Activated B cell treated with CpG ODN at 0.5 μM for 24 hours (primary cell): ENCODE measurements around the gene HDAC9. TPM values are rescaled to one million over a fixed set of nuclear protein-coding genes. Genes with fewer than 3 reads are reported as not detected.

Experiments used
- ATAC-seq: fragments of 200-7000 bp; cut with Tn5 transposase; one replicate; pipeline ENCODE4 v1.10.0; 2021; ENCODE audit warnings: low read depth, mild to moderate bottlenecking, moderate library complexity
- CTCF ChIA-PET: fragments of 350-600 bp; sonication (Branson Sonifier 250); formaldehyde crosslinking; loops from one replicate; lab custom pipeline; 2021; ENCODE audit warnings: antibody characterized with exemption; lab: Charles Lee
- POLR2A ChIA-PET: fragments of 350-600 bp; sonication (Branson Sonifier 250); formaldehyde crosslinking; loops from one replicate; lab custom pipeline; 2021; ENCODE audit warnings: antibody characterized with exemption; lab: Charles Lee
- DNase-seq: peaks from one replicate; pipeline ENCODE4 v3.0.0; 2022
- H3K27ac Mint-ChIP-seq: one replicate; pipeline ENCODE4 v1.8.0; 2020; ENCODE audit warnings: mixed read lengths
- H3K27me3 Mint-ChIP-seq: one replicate; pipeline ENCODE4 v1.8.0; 2021; ENCODE audit warnings: mixed read lengths
- H3K36me3 Mint-ChIP-seq: one replicate; pipeline ENCODE4 v1.8.0; 2021; ENCODE audit warnings: low read depth, mixed read lengths
- H3K4me1 Mint-ChIP-seq: one replicate; pipeline ENCODE4 v1.8.0; 2021; ENCODE audit warnings: mixed read lengths
- H3K4me3 Mint-ChIP-seq: one replicate; pipeline ENCODE4 v1.8.0; 2020; ENCODE audit warnings: mild to moderate bottlenecking, mixed read lengths
- H3K9me3 Mint-ChIP-seq: one replicate; pipeline ENCODE4 v1.8.0; 2020; ENCODE audit warnings: mixed read lengths
- CTCF ChIP-seq: fragments of 200-600 bp; IDR thresholded peaks from one replicate; pipeline ENCODE4 v1.8.0; 2022; ENCODE audit warnings: antibody characterized with exemption, mild to moderate bottlenecking
- intact Hi-C: fragments of 100-400 bp; cut with micrococcal nuclease; formaldehyde crosslinking; loops from one replicate; pipeline ENCODE4 v1.15.1; 2024
- total RNA-seq: library from RNA; stranded (reverse); gene quantifications from 2 replicates; pipeline ENCODE4 v1.2.3, GENCODE V29; 2022

HDAC9 gene
- total RNA-seq, 1 donor from 2014 or later, result 149 TPM

GRCh38 chr7:18694484-18694883 lies 198.9 kb downstream of the HDAC9 start:
- no peak for DNase-seq
- intact Hi-C loops, result no loop called here
- Mint-ChIP-seq H3K4me1 (no peaks in the 10 kb centered on the region), H3K27ac (no peak overlapping the region), H3K9me3 (no peaks in the 10 kb centered on the region), H3K36me3 (peaks cover 28% of the 10 kb centered on the region), H3K27me3 (no peaks in the 10 kb centered on the region), H3K4me3 (no peak overlapping the region)
- no peak for ATAC-seq
- ChIA-PET CTCF (no interaction called here), POLR2A (no interaction called here)
- no peak for TF ChIP-seq CTCF

GRCh38 chr7:18694911-18695310 lies 199.4 kb downstream of the HDAC9 start:
- no peaks in the 10 kb centered on the region for H3K9me3 Mint-ChIP-seq
- ATAC-seq, result no peak
- H3K27me3 Mint-ChIP-seq, result no peaks in the 10 kb centered on the region
- DNase-seq, result no peak
- intact Hi-C loops, result no loop called here
- H3K4me1 Mint-ChIP-seq, result no peaks in the 10 kb centered on the region
- H3K4me3 Mint-ChIP-seq, result no peak overlapping the region
- TF ChIP-seq CTCF, result no peak
- no peak overlapping the region for H3K27ac Mint-ChIP-seq
- POLR2A ChIA-PET, result no interaction called here
- peaks cover 28% of the 10 kb centered on the region for H3K36me3 Mint-ChIP-seq
- CTCF ChIA-PET, result no interaction called here

- DNase-seq, result no peak
- Mint-ChIP-seq H3K36me3 (peaks cover 20% of the 10 kb centered on the region), H3K4me3 (no peak overlapping the region), H3K4me1 (no peaks in the 10 kb centered on the region), H3K9me3 (no peaks in the 10 kb centered on the region), H3K27me3 (no peaks in the 10 kb centered on the region), H3K27ac (no peak overlapping the region)
- no peak for TF ChIP-seq CTCF
- ChIA-PET POLR2A (interaction anchor here (0.7 kb wide), 1 partner anchor 285 kb away, joined by 3 read pairs; no protein-coding TSS in a partner anchor), CTCF (interaction anchor here (0.9 kb wide), 1 partner anchor 346 kb away, joined by 3 read pairs; no protein-coding TSS in a partner anchor)
- no peak for ATAC-seq
- intact Hi-C loops, result no loop called here
Measured at GRCh38 chr7:18698258-18698734, 202.7 kb downstream of the HDAC9 start.

GRCh38 chr7:18700147-18700546 lies 204.6 kb downstream of the HDAC9 start:
- Mint-ChIP-seq H3K27ac (no peak overlapping the region), H3K4me1 (no peaks in the 10 kb centered on the region), H3K27me3 (no peaks in the 10 kb centered on the region), H3K9me3 (no peaks in the 10 kb centered on the region), H3K36me3 (peaks cover 16% of the 10 kb centered on the region), H3K4me3 (no peak overlapping the region)
- ATAC-seq (no peak), DNase-seq (no peak)
- TF ChIP-seq CTCF, result no peak
- ChIA-PET POLR2A (no interaction called here), CTCF (no interaction called here)
- intact Hi-C loops, result no loop called here

GRCh38 chr7:18702071-18702829 lies 206.7 kb downstream of the HDAC9 start:
- H3K9me3 Mint-ChIP-seq, result no peaks in the 10 kb centered on the region
- ATAC-seq (no peak), DNase-seq (no peak)
- POLR2A ChIA-PET, result no interaction called here
- intact Hi-C loops, result no loop called here
- H3K4me1 Mint-ChIP-seq, result no peaks in the 10 kb centered on the region
- no peak for TF ChIP-seq CTCF
- CTCF ChIA-PET, result no interaction called here
- peaks cover 6% of the 10 kb centered on the region for H3K36me3 Mint-ChIP-seq
- H3K4me3 Mint-ChIP-seq, result no peak overlapping the region
- H3K27me3 Mint-ChIP-seq, result no peaks in the 10 kb centered on the region
- no peak overlapping the region for H3K27ac Mint-ChIP-seq
